ENCODE measurements around the gene KCNE3. TPM values are rescaled to one million over a fixed set of nuclear protein-coding genes. Genes with fewer than 3 reads are reported as not detected.

KCNE3 gene
- total RNA-seq, 3 donors from 2014 or later (not counting 1 experiment from before 2014, with no cell fraction given), result 0.82 to 3.6 (median 1.3) TPM

DNA sequence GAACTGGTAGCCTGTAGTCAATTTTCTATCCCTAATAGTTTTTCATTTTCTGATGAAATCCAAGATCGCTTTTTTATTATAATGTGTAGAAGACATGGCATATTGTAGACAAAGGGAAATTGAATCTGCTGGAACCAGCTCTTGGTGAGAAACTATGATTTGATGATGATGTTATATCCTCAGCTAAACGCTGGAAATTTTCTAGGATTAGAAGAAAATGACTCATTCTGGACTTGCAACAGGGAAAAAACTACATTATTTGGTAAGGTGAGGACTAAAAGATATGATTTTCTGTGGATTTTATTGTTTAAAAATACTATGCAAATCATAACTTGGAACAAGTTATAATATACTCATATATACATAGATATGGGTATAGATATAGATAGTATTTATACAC is 55.0 kb downstream of the KCNE3 start:
- WGBS (ENCODE audit: insufficient coverage), result 85% methylated on average over 2 of the region's 2 CpGs
- Mint-ChIP-seq H3K36me3 (no peaks in the 10 kb centered on the region), H3K4me3 (no peak overlapping the region), H3K4me1 (no peaks in the 10 kb centered on the region), H3K9me3 (no peaks in the 10 kb centered on the region), H3K27me3 (ENCODE audit: low read depth in 2 of 2) (peaks cover 26 to 35% of the 10 kb centered on the region in 2 donors), H3K27ac (no peak overlapping the region)
- H3K36me3 ChIP-seq (ENCODE audit: control insufficient read depth, insufficient read depth, low read length), result no peaks in the 10 kb centered on the region
- no peaks in the 10 kb centered on the region for H3K9me3 ChIP-seq (ENCODE audit: control insufficient read depth, insufficient read depth, low read length)
- H3K4me1 ChIP-seq (ENCODE audit: control insufficient read depth, insufficient read depth, low read length), result no peaks in the 10 kb centered on the region
- intact Hi-C loops (cut with micrococcal nuclease), result no loop called here
- H3K4me3 ChIP-seq (ENCODE audit: low read length), result no peak overlapping the region
- no peak for ATAC-seq
- no peak for DNase-seq
- TF ChIP-seq, protein P1, sequence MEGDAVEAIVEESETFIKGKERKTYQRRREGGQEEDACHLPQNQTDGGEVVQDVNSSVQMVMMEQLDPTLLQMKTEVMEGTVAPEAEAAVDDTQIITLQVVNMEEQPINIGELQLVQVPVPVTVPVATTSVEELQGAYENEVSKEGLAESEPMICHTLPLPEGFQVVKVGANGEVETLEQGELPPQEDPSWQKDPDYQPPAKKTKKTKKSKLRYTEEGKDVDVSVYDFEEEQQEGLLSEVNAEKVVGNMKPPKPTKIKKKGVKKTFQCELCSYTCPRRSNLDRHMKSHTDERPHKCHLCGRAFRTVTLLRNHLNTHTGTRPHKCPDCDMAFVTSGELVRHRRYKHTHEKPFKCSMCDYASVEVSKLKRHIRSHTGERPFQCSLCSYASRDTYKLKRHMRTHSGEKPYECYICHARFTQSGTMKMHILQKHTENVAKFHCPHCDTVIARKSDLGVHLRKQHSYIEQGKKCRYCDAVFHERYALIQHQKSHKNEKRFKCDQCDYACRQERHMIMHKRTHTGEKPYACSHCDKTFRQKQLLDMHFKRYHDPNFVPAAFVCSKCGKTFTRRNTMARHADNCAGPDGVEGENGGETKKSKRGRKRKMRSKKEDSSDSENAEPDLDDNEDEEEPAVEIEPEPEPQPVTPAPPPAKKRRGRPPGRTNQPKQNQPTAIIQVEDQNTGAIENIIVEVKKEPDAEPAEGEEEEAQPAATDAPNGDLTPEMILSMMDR (IDR thresholded peaks at IDR 0.05), result no peak
- no peaks in the 10 kb centered on the region for H3K27me3 ChIP-seq (ENCODE audit: control insufficient read depth, insufficient read depth, low read length)
- no peak overlapping the region for H3K27ac ChIP-seq (ENCODE audit: low read length)

DNA sequence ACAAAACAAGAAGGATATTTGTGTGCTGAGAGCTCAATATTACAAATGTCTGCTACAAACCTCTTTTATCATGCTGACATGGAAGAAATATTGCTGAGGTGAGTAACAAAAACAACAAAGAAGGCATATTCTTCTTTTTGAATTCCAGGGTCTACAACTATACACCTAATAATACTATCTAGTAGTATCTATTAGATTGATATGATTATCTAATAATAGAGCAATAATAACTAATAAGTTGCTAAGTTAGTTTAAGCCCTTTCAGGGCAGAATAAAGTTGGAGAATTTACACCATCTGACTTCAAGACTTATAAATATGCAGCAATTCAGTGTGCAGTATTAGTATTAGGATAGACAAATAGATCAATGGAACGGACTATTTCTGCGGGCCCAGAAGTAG is 57.7 kb downstream of the KCNE3 start:
- no peaks in the 10 kb centered on the region for H3K9me3 ChIP-seq (ENCODE audit: control insufficient read depth, insufficient read depth, low read length)

More for the DNA sequence above, 57.7 kb downstream of the KCNE3 start:
- H3K27ac ChIP-seq (ENCODE audit: low read length), result no peak overlapping the region
- H3K27me3 ChIP-seq (ENCODE audit: control insufficient read depth, insufficient read depth, low read length), result no peaks in the 10 kb centered on the region
- Mint-ChIP-seq H3K4me1 (no peaks in the 10 kb centered on the region), H3K27ac (no peak overlapping the region), H3K36me3 (no peaks in the 10 kb centered on the region), H3K27me3 (ENCODE audit: low read depth in 2 of 2) (peaks cover 34 to 53% of the 10 kb centered on the region in 2 donors), H3K4me3 (no peak overlapping the region), H3K9me3 (no peaks in the 10 kb centered on the region)
- TF ChIP-seq, protein P1 (IDR thresholded peaks at IDR 0.05), result no peak
- H3K4me1 ChIP-seq (ENCODE audit: control insufficient read depth, insufficient read depth, low read length), result no peaks in the 10 kb centered on the region
- intact Hi-C loops (cut with micrococcal nuclease), result no loop called here
- no peaks in the 10 kb centered on the region for H3K36me3 ChIP-seq (ENCODE audit: control insufficient read depth, insufficient read depth, low read length)
- DNase-seq (no peak), ATAC-seq (no peak)
- no peak overlapping the region for H3K4me3 ChIP-seq (ENCODE audit: low read length)
- WGBS (ENCODE audit: insufficient coverage), result no CpG with 5 or more reads among the region's 2 CpGs

Other genes with a start within 250 kb of the KCNE3 start
- not detected for gene P4HA3, start 155.9 kb downstream of the KCNE3 start, total RNA-seq
- gene PGM2L1, start 69.1 kb downstream of the KCNE3 start, total RNA-seq, result 1 to 10 TPM; 4.4 to 8.0 (median 6.6) TPM
- 1 to 10 TPM in 2 of 3 donors, under 1 TPM in 1; 0.99 to 4.1 (median 3.1) TPM for gene LIPT2, start 26.2 kb upstream of the KCNE3 start, total RNA-seq
- 10 to 100 TPM in 1 of 3 donors, 1 to 10 TPM in 2; 9.4 to 10.6 (median 9.6) TPM for gene POLD3, start 125.0 kb upstream of the KCNE3 start, total RNA-seq

Measured in natural killer cell (primary cell).